ENCODE results near the gene KRT37. TPM values are rescaled to one million over a fixed set of nuclear protein-coding genes. Genes with fewer than 3 reads are reported as not detected.

The KRT37 gene
- total RNA-seq, 1 experiment from 2014 or later, result not detected

DNA sequence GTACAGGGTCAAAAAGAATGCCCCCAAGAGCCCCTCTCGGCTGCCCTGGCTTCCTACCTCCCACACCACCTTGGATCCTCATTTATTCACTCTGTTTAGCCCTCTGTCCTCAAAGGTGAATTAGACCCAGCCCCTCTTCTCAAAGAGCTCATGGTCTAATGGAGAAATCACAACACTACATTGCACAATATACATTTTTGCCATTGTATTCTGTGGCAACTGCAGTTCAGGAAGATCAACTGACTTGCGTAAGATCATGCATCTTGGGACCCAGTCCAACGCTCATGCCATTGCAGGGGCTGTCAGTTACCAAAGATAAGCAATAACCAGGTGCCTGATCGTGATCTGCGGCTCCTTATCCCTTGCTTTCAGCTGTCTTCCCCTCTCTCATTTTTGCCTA is 15.0 kb upstream of the KRT37 start:
- POLR2A ChIA-PET, result interaction anchor here (0.7 kb wide), 1 partner anchor 86 kb away, joined by 3 read pairs; no protein-coding TSS in a partner anchor
- no peaks in the 10 kb centered on the region for H3K27me3 ChIP-seq (ENCODE audit: control insufficient read depth, insufficient read depth, low read length)

DNA sequence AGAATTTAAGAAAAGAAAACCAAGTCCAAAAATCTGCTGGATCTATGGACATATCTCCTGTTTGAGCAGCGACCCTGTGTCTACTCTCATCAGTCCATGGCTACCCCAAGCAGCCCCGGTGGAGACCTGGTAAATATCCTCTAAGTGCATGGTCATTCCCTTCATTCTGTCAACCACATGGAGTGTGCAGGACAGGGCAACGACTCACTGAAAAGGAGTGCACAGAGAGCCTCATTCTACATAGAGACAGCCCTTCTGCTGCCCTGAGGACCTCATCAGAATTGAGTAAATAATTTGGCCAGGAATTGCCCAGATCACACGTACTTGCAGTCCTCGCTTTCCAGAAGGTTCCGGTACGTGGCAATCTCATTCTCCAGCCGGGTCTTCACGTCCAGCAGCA is 13.4 kb upstream of the KRT37 start:
- TF ChIP-seq TCF7L2 (IDR thresholded peaks at IDR 0.05; ENCODE audit: low read depth, low read length) (no peak), REST (IDR thresholded peaks at IDR 0.05; ENCODE audit: insufficient read depth in 1 of 2, low read depth in 2 of 2, low read length in 1 of 2) (no peak), SIN3A (IDR thresholded peaks at IDR 0.05; ENCODE audit: borderline replicate concordance, insufficient read depth, low read depth, low read length) (no peak), POLR2AphosphoS5 (IDR thresholded peaks at IDR 0.05; ENCODE audit: low read depth, low read length) (no peak)
- TF ChIP-seq, protein P1, sequence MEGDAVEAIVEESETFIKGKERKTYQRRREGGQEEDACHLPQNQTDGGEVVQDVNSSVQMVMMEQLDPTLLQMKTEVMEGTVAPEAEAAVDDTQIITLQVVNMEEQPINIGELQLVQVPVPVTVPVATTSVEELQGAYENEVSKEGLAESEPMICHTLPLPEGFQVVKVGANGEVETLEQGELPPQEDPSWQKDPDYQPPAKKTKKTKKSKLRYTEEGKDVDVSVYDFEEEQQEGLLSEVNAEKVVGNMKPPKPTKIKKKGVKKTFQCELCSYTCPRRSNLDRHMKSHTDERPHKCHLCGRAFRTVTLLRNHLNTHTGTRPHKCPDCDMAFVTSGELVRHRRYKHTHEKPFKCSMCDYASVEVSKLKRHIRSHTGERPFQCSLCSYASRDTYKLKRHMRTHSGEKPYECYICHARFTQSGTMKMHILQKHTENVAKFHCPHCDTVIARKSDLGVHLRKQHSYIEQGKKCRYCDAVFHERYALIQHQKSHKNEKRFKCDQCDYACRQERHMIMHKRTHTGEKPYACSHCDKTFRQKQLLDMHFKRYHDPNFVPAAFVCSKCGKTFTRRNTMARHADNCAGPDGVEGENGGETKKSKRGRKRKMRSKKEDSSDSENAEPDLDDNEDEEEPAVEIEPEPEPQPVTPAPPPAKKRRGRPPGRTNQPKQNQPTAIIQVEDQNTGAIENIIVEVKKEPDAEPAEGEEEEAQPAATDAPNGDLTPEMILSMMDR (IDR thresholded peaks at IDR 0.05), result no peak
- ATAC-seq, result no peak
- no peak for DNase-seq (ENCODE audit: low read depth, low spot score)
- ChIA-PET CTCF (no interaction called here), POLR2A (no interaction called here)
- no TSS peak for BruUV-seq (replicated peaks)
- intact Hi-C loops (cut with micrococcal nuclease; ENCODE audit: unreplicated experiment), result no loop called here
- H3K27me3 ChIP-seq (ENCODE audit: control insufficient read depth, insufficient read depth, low read length), result no peaks in the 10 kb centered on the region
- no peak overlapping the region for H3K4me3 ChIP-seq (ENCODE audit: low read depth in 2 of 2, low read length in 2 of 2)
- H3K36me3 ChIP-seq (ENCODE audit: control insufficient read depth, insufficient read depth, low read length), result no peaks in the 10 kb centered on the region
- no peak overlapping the region for H3K27ac ChIP-seq (ENCODE audit: low read length)
- in situ Hi-C loops (cut with HindIII; ENCODE audit: low pct_unique_long_range_greater_than_20kb, low sequenced_read_pairs), result no loop called here
- H3K4me1 ChIP-seq (ENCODE audit: control insufficient read depth, insufficient read depth, low read length), result no peaks in the 10 kb centered on the region
- no peaks in the 10 kb centered on the region for H3K9me3 ChIP-seq (ENCODE audit: control insufficient read depth, insufficient read depth, low read depth, low read length)

More for the DNA sequence above, 15.0 kb upstream of the KRT37 start:
- no peaks in the 10 kb centered on the region for H3K36me3 ChIP-seq (ENCODE audit: control insufficient read depth, insufficient read depth, low read length)
- no TSS peak for BruUV-seq (replicated peaks)
- TF ChIP-seq REST (IDR thresholded peaks at IDR 0.05; ENCODE audit: insufficient read depth in 1 of 2, low read depth in 2 of 2, low read length in 1 of 2), result no peak
- TF ChIP-seq TCF7L2 (IDR thresholded peaks at IDR 0.05; ENCODE audit: low read depth, low read length), result no peak
- no peak for TF ChIP-seq SIN3A (IDR thresholded peaks at IDR 0.05; ENCODE audit: borderline replicate concordance, insufficient read depth, low read depth, low read length)
- no peak for TF ChIP-seq POLR2AphosphoS5 (IDR thresholded peaks at IDR 0.05; ENCODE audit: low read depth, low read length)
- TF ChIP-seq, protein P1 (IDR thresholded peaks at IDR 0.05), result no peak
- no peak overlapping the region for H3K27ac ChIP-seq (ENCODE audit: low read length)
- DNase-seq (ENCODE audit: low read depth, low spot score) (no peak), ATAC-seq (no peak)
- in situ Hi-C loops (cut with HindIII; ENCODE audit: low pct_unique_long_range_greater_than_20kb, low sequenced_read_pairs), result no loop called here
- CTCF ChIA-PET, result no interaction called here
- H3K4me1 ChIP-seq (ENCODE audit: control insufficient read depth, insufficient read depth, low read length), result no peaks in the 10 kb centered on the region
- H3K9me3 ChIP-seq (ENCODE audit: control insufficient read depth, insufficient read depth, low read depth, low read length), result no peaks in the 10 kb centered on the region
- intact Hi-C loops (cut with micrococcal nuclease; ENCODE audit: unreplicated experiment), result no loop called here
- no peak overlapping the region for H3K4me3 ChIP-seq (ENCODE audit: low read depth in 2 of 2, low read length in 2 of 2)
